Glomerular visceral epithelial cell (primary cell): Measurements from ENCODE around the gene TATDN2.

Experiments
- DNase-seq: peaks from one replicate; pipeline ENCODE4 v3.0.0-alpha.2; 2016; ENCODE audit errors: extremely low spot score

The TATDN2 gene

DNA sequence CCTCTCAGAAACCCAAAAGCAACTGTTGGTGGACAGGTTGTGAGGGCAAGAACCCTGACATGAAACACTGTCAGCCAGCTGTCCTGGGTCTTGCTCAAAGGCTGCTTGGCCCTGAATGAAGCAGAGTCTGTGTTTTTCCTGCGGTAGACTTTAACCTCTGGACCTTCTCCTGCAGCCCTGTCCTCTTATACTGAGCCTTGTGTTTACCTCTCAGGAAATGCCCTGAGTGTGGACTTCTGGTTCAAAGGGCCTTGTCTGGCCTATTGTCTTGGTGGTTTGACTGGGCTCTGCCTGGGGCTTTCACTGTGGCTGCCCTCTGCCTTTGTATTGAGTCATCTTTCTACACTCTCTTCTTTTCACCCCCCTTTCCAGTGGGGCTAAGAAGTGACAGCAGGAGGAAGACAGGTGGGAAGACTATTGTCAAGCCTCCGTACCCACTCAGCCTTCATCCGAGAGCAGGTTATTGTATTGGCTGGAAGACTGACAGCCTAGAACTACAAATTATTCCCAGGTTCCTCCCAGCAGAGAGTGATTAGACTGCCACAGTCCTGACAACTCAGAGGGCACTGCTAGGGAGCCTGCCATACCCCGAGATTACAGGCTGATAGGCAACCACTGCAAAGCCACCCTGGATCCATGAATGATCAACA lies 69.2 kb downstream of the TATDN2 start:
- DNase-seq, result no peak

DNA sequence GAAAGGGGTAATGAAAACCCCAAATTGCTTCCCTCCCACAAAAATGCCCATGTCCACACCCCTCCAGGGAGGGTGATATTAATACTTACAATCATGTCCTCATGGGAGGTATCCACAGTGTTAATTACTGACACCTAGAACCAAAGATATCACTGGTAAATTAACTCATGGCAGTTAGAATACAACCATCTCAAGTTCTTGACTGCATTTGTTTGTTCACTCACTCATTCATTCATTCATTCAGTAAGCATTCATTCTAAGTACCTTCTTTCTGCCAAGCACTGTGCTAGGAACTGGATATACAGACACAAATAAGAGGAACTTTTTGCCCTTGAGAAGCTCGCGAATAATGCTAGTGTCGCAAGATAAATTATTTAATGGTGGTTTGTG lies 69.7 kb downstream of the TATDN2 start:
- DNase-seq, result no peak

DNA sequence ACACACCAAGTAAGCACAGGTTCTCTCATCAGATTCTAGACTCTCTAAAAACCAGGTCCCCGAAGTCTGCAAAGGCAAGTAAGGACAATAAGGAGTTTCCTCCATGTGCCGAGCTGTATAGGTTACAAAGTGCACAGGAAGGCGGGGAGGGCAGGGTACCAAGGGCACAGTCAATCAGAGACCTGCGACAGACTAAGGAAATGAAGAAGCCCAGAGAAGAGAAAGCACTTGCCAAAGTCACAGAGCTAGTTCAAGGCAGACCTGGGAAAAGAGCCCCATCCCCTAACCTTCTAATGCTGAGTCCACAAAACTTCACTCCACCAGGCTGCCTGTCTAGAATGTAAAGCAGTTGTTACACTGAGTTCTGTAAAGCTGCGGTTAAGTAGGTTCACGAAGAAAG lies 71.0 kb downstream of the TATDN2 start:
- no peak for DNase-seq

DNA sequence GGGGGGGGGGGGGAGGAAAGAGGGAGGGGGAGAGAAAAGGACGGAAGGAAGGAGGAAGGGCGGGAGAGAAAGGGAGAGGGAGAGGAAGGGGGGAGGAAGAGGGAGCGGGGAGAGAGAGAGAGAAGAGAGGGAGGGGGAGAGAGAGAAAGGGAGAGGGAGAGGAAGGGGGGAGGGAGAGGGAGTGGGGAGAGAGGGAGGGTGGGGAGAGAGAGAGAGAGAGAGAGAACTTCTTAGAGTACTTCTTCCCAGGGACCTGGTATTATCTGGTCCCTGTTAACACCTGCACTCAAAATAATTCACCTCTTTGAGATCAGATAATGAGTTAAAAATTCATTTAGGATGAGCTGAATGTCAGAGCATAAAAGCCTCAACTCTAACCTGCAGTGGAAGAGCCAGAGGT lies 71.5 kb downstream of the TATDN2 start:
- DNase-seq, result peak; percentile 15

DNA sequence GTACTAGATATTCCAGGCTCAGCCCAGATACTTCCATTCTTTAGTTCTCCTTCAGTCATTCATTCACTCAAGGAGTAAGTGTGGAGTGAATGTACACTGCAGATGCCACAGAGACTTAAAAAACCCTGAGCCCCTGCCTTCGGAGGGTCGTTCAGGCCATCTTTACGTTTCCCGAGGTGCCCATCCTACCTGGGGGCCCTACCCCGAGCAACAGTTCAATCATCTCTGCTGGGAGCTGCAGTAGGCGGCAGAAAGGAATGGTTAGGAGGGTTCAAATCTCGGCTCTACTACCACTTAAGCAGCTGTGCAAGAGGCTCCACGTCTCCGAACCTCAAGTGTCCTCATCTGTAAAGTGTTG lies 72.0 kb downstream of the TATDN2 start:
- no peak for DNase-seq

DNA sequence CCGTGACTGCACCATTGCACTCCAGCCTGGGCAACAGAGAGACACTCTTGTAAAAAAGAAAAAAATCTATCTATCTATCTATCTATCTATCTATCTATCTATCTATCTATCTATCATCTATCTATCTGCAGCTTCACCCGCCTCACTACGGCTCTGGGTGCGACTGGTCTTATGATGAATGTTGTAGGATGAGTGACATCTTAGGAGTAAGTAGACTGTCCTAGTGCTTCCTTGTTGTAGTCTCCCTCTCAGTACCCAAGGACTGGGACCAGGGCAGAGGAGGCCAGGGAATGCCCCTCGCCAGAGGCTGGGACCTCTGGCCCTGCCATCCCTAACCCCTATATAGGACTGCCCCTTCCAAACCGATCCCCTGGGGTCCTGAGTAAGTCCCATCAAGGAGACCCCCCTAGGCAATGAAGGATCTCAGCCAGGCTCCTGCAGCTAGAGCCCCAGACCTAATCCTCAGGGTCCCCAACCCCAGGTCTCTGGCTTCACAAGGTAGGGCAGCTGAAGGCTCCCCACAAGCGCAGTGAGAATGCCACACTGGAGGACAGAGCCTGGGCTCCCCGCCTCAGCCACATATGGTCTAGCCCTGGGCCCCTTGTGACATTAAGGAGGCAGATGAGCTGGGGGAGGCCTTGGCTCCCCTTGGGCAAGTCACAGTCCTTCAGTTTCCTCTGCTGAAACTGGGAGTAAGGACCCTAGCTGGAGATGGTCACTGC lies 73.5 kb downstream of the TATDN2 start:
- no peak for DNase-seq

DNA sequence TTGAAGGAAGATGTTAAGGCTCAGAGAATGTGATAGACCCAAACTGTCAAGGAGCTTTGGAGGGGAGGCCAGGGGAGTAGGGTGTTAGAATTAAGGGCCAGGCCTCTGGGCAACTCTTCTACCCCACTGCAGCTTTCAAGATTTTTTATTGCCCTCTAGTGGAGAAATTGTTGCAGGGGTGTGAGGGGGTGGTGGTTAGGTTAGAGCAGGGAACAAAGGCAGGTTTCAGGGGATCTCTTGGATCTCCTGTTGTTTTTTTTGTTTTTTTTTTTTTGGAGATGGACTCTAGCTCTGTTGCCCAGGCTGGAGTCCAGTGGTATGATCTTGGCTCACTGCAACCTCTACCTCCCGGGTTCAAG lies 74.1 kb downstream of the TATDN2 start:
- peak; percentile 17 for DNase-seq

DNA sequence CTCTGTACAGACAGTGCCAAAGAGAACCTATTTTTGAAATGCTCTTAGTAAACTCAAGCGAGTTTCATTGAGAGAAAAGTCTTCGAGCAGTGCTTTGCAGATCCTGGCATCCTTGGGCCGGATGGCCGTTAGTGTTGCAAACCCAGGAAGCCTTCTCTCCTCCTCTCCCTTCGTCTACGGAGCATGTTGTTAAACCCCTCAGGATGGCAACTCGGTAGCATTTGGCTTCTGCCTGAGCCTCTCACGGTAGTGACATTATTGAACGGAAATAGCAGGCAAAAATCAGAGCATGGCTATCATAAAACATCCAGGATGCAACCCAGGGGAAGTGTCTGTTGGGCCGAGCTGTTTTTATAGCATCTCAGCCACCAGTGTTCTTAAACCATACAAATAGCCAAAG lies 79.3 kb downstream of the TATDN2 start:
- no peak for DNase-seq

DNA sequence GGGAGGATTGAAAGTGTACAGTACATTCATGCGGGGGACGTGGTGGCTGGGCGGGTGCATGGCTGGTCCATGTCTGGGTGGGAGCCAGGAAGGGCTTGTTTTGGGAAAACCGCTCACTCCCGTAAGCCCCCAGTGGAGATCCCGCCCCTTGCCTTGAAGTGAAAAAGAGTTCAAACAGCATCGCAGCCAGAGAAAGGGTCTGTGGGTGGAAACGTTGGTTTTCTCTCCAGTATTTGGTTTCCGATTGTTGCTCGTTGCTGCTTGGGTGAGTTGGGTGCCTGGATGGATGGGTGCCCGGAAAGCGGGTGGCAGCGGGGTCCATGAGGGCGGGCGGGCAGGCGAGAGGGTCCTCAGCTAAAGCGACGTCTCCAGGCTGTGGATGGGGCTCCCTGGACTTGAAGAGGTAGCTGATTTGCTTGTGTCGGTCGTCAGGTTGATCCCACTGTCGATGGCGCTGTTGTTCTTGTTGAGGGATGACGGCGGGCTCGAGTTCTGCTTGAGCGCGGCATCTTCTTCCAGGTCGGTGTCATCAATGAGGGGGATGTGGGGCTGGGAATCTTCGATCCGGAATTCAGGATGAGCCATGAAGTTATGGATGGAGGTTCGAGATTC lies 80.3 kb downstream of the TATDN2 start:
- DNase-seq, result no peak

DNA sequence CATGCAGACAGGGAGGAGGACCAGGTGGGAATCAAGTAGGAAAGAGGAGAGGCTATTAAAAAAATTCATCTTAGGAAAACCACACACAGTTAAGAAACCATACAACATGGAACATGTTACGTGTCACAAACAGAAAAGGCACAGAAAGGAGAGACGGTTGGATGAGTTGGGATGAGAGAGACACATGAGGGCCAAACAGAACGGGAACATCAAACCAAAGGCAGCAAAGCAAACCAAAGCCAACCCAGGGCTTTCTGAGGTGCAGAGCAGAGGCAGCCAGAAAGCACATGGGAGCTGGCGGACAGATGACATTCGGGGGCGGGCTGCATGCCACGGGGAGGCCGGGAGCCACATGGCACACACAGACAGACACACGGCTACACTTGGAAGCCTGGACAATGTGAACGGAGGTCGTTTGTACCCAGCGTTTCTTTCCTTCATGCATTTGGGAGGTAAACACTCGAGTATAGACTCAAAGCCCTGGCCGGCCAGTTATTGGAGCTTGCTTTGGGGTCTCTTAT lies 81.3 kb downstream of the TATDN2 start:
- DNase-seq, result no peak

DNA sequence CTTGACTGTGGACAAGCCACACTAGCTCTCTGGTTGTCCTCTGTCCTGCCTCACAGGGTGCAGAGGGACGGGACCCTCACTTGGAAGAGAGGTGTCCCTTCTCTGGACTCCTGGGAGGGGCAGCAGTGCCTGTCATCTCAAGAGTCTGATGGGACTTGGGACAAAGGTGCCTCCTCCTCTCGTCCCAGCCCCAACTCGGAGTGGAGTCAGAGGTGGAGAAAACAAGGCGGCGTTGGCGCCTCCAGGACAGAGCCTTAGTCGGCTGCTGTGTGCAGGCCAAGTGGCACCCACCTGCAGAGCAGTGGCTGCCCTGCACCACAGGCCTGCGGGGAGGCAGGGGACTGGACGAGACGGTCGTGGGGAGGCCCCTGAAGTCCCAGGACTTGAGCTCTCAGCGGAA lies 82.1 kb downstream of the TATDN2 start:
- DNase-seq, result no peak
